Uterus (tissue), 2 donors: ENCODE data around the gene C2orf80.

Experiments used
- POLR2A ChIP-seq, 2 donors: fragments of 450-650 bp; IDR thresholded peaks; one replicate each; pipeline ENCODE4 v1.6.1; 2016; ENCODE audit warnings: antibody characterized with exemption in 2 of 2, mild to moderate bottlenecking in 1 of 2, moderate library complexity in 1 of 2
- TF ChIP-seq, protein P1 (sequence below), 4 experiments: fragments of 200-600 bp in 2 of 4; fragments of 450-650 bp in 2 of 4; sonication (generic) in 2 of 4; IDR thresholded peaks; one replicate each; pipeline ENCODE4 v1.5.1; 2016 to 2019; ENCODE audit warnings: antibody characterized with exemption in 4 of 4, mild to moderate bottlenecking in 2 of 4, moderate library complexity in 1 of 4

DNA sequence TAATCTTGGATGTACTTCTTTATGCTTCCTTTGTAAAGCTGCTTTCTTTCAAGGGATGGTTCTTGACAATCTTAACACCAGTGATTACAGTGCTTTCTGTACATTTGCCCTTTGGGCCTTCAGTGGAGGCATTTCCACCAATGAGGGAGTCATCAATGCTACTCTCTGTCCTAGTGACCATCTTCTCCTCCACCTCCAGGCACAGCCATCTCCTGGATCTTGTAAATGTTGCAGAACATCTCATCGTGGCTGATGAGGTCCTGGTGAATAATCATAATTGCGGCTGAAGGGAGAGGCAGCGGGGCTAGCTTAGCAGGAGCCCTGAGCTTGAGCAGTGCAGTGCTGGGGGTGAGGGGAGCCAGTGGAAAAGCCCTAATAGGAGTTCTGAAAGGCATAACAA, 32.5 kb upstream of the C2orf80 start:
- no peak for TF ChIP-seq POLR2A (IDR thresholded peaks at IDR 0.05)
- TF ChIP-seq, protein P1, sequence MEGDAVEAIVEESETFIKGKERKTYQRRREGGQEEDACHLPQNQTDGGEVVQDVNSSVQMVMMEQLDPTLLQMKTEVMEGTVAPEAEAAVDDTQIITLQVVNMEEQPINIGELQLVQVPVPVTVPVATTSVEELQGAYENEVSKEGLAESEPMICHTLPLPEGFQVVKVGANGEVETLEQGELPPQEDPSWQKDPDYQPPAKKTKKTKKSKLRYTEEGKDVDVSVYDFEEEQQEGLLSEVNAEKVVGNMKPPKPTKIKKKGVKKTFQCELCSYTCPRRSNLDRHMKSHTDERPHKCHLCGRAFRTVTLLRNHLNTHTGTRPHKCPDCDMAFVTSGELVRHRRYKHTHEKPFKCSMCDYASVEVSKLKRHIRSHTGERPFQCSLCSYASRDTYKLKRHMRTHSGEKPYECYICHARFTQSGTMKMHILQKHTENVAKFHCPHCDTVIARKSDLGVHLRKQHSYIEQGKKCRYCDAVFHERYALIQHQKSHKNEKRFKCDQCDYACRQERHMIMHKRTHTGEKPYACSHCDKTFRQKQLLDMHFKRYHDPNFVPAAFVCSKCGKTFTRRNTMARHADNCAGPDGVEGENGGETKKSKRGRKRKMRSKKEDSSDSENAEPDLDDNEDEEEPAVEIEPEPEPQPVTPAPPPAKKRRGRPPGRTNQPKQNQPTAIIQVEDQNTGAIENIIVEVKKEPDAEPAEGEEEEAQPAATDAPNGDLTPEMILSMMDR (IDR thresholded peaks at IDR 0.05): no peak
